ENCODE results near the gene SRP19. TPM values are rescaled to one million over a fixed set of nuclear protein-coding genes. Genes with fewer than 3 reads are reported as not detected.

Gene SRP19
- total RNA-seq, 1 donor from 2014 or later = 73.5 TPM

DNA sequence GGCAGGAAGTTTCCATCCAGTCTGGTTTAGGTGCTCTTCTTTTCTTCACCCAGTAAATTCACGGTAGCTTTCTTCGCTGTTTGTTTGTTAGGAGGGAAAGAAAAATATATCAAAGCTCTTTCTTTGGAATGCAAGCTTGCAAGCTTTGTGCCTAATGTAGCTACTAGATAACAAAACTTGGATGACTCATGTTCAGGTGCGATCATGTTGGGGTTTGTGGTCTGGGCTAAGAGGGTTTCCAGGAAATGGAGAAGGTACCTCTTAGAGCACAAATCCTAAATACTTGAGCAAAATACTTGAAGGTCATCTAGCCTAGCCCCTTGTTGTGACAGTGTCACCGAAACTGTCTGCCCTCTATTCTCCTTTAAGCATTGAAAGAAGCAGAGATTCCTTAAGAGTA, 17.7 kb downstream of the SRP19 start:
- Mint-ChIP-seq H3K27ac (ENCODE audit: unreplicated experiment) (peak overlapping the region; percentile 2), H3K9me3 (ENCODE audit: unreplicated experiment) (no peaks in the 10 kb centered on the region), H3K36me3 (ENCODE audit: low read depth, unreplicated experiment) (no peaks in the 10 kb centered on the region), H3K4me3 (ENCODE audit: unreplicated experiment) (peak overlapping the region; percentile 4), H3K4me1 (ENCODE audit: low read depth, unreplicated experiment) (peaks cover 21% of the 10 kb centered on the region), H3K27me3 (ENCODE audit: low read depth, unreplicated experiment) (no peaks in the 10 kb centered on the region)
- Histone ChIP-seq H3K27me3 (ENCODE audit: insufficient read depth, low read length) (no peaks in the 10 kb centered on the region), H3K27ac (ENCODE audit: low read depth, low read length) (peak overlapping the region; percentile 37), H3K4me3 (ENCODE audit: insufficient read depth, low read depth, low read length) (no peak overlapping the region), H3K9me3 (ENCODE audit: insufficient read depth, low read depth, low read length) (no peaks in the 10 kb centered on the region), H4K20me1 (ENCODE audit: insufficient read depth, low read length) (peaks cover 45% of the 10 kb centered on the region), H2AFZ (ENCODE audit: low read depth, low read length) (no peak overlapping the region), H3K4me1 (ENCODE audit: insufficient read depth, low read length) (peaks cover 8% of the 10 kb centered on the region), H3K36me3 (ENCODE audit: insufficient read depth, low read length) (peaks cover 20% of the 10 kb centered on the region), H3K9ac (ENCODE audit: low read length) (no peak overlapping the region), H3K79me2 (ENCODE audit: insufficient read depth, low read length) (peaks cover 24% of the 10 kb centered on the region), H3K4me2 (ENCODE audit: low read length) (peak overlapping the region; percentile 47)
- DNase-seq (ENCODE audit: low read depth) (peak; percentile 68), FAIRE-seq (no peak)
- no peak for TF ChIP-seq EZH2 (IDR thresholded peaks at IDR 0.05; ENCODE audit: insufficient read depth, low read length)
- TF ChIP-seq, protein P1, sequence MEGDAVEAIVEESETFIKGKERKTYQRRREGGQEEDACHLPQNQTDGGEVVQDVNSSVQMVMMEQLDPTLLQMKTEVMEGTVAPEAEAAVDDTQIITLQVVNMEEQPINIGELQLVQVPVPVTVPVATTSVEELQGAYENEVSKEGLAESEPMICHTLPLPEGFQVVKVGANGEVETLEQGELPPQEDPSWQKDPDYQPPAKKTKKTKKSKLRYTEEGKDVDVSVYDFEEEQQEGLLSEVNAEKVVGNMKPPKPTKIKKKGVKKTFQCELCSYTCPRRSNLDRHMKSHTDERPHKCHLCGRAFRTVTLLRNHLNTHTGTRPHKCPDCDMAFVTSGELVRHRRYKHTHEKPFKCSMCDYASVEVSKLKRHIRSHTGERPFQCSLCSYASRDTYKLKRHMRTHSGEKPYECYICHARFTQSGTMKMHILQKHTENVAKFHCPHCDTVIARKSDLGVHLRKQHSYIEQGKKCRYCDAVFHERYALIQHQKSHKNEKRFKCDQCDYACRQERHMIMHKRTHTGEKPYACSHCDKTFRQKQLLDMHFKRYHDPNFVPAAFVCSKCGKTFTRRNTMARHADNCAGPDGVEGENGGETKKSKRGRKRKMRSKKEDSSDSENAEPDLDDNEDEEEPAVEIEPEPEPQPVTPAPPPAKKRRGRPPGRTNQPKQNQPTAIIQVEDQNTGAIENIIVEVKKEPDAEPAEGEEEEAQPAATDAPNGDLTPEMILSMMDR (IDR thresholded peaks at IDR 0.05; ENCODE audit: insufficient read depth, low read depth, low read length) = no peak

DNA sequence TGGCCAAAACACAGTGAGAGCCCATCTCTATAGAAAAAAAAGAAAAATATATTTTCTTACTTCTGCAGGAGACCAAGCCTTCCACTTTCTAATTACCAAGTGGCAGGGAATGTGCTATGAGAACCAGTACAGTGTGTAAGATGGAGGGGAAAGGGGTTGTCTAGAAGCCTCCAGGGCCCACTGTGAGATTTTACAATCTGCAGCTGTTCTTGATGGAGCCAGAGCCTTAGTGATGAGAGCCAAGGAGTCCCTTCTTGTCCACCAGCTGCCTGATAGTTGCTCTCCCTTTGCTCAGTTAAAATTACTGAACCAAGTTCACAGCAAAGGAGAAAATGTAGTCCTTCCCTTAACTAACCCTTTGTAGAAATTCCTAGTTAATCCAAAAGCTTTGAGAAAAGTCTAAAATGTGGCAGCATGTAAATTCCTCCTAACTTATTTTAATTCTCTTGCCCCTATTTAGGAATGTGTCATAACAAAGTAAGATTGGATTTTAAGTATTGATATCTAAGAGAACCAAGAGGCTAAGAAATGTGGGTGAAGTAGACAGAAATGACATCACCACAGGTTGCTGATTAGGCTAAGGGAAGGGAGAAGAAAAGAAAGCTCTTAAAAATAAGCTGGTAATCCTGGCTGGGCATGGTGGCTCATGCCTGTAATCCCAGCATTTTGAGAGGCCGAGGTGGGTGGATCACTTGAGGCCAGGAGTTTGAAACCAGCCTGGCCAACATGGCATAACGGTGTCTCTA, 19.3 kb downstream of the SRP19 start:
- H3K79me2 ChIP-seq (ENCODE audit: insufficient read depth, low read length) = peaks cover 18% of the 10 kb centered on the region
- TF ChIP-seq EZH2 (IDR thresholded peaks at IDR 0.05; ENCODE audit: insufficient read depth, low read length) = no peak
- TF ChIP-seq, protein P1 (IDR thresholded peaks at IDR 0.05; ENCODE audit: insufficient read depth, low read depth, low read length) = no peak

DNA sequence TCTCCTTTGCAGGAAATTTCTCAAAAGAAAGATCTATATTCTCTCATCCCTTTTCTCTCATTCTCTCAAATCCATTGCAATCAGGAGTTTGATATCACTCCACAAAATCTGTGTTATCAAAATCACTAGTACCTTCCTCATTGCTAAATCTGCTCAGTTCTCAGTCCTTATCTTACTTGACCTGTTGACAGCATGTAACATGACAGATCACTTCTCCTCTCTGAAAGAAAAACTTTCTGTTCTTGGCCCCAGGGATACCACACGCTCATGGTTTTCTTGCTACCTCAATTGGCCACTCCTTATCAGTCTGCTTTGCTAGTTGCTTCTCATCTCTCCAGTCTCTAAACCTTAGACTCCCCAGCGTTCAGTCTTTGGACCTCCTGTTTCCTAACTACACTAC, 22.1 kb downstream of the SRP19 start:
- peaks cover 8% of the 10 kb centered on the region for H3K4me1 ChIP-seq (ENCODE audit: insufficient read depth, low read length)
- H2AFZ ChIP-seq (ENCODE audit: low read depth, low read length) = no peak overlapping the region
- H3K4me2 ChIP-seq (ENCODE audit: low read length) = no peak overlapping the region
- no peak for FAIRE-seq
- no peak overlapping the region for H3K9ac ChIP-seq (ENCODE audit: low read length)
- peaks cover 9% of the 10 kb centered on the region for H3K4me1 Mint-ChIP-seq (ENCODE audit: low read depth, unreplicated experiment)
- H3K27me3 ChIP-seq (ENCODE audit: insufficient read depth, low read length) = no peaks in the 10 kb centered on the region
- no peaks in the 10 kb centered on the region for H3K9me3 ChIP-seq (ENCODE audit: insufficient read depth, low read depth, low read length)
- no peak overlapping the region for H3K27ac Mint-ChIP-seq (ENCODE audit: unreplicated experiment)
- H3K27me3 Mint-ChIP-seq (ENCODE audit: low read depth, unreplicated experiment) = no peaks in the 10 kb centered on the region
- TF ChIP-seq, protein P1 (IDR thresholded peaks at IDR 0.05; ENCODE audit: insufficient read depth, low read depth, low read length) = no peak
- TF ChIP-seq EZH2 (IDR thresholded peaks at IDR 0.05; ENCODE audit: insufficient read depth, low read length) = no peak
- H3K4me3 Mint-ChIP-seq (ENCODE audit: unreplicated experiment) = no peak overlapping the region
- no peak overlapping the region for H3K27ac ChIP-seq (ENCODE audit: low read depth, low read length)
- no peak overlapping the region for H3K4me3 ChIP-seq (ENCODE audit: insufficient read depth, low read depth, low read length)
- no peaks in the 10 kb centered on the region for H3K9me3 Mint-ChIP-seq (ENCODE audit: unreplicated experiment)
- peaks cover 17% of the 10 kb centered on the region for H3K36me3 Mint-ChIP-seq (ENCODE audit: low read depth, unreplicated experiment)
- H3K79me2 ChIP-seq (ENCODE audit: insufficient read depth, low read length) = peaks cover 18% of the 10 kb centered on the region
- H3K36me3 ChIP-seq (ENCODE audit: insufficient read depth, low read length) = peaks cover 41% of the 10 kb centered on the region
- peaks cover 40% of the 10 kb centered on the region for H4K20me1 ChIP-seq (ENCODE audit: insufficient read depth, low read length)
- DNase-seq (ENCODE audit: low read depth) = no peak

More for the DNA sequence above, 19.3 kb downstream of the SRP19 start:
- peaks cover 27% of the 10 kb centered on the region for H3K36me3 ChIP-seq (ENCODE audit: insufficient read depth, low read length)
- no peak overlapping the region for H3K4me3 ChIP-seq (ENCODE audit: insufficient read depth, low read depth, low read length)
- H3K27ac ChIP-seq (ENCODE audit: low read depth, low read length) = no peak overlapping the region
- peaks cover 46% of the 10 kb centered on the region for H4K20me1 ChIP-seq (ENCODE audit: insufficient read depth, low read length)
- Mint-ChIP-seq H3K27ac (ENCODE audit: unreplicated experiment) (no peak overlapping the region), H3K4me3 (ENCODE audit: unreplicated experiment) (no peak overlapping the region), H3K36me3 (ENCODE audit: low read depth, unreplicated experiment) (peaks cover 7% of the 10 kb centered on the region), H3K4me1 (ENCODE audit: low read depth, unreplicated experiment) (peaks cover 21% of the 10 kb centered on the region), H3K27me3 (ENCODE audit: low read depth, unreplicated experiment) (no peaks in the 10 kb centered on the region), H3K9me3 (ENCODE audit: unreplicated experiment) (no peaks in the 10 kb centered on the region)
- H2AFZ ChIP-seq (ENCODE audit: low read depth, low read length) = no peak overlapping the region
- no peak for DNase-seq (ENCODE audit: low read depth)
- H3K4me1 ChIP-seq (ENCODE audit: insufficient read depth, low read length) = peaks cover 8% of the 10 kb centered on the region
- no peaks in the 10 kb centered on the region for H3K9me3 ChIP-seq (ENCODE audit: insufficient read depth, low read depth, low read length)
- no peak for FAIRE-seq
- H3K27me3 ChIP-seq (ENCODE audit: insufficient read depth, low read length) = no peaks in the 10 kb centered on the region
- no peak overlapping the region for H3K9ac ChIP-seq (ENCODE audit: low read length)
- H3K4me2 ChIP-seq (ENCODE audit: low read length) = no peak overlapping the region
